GM12878 (cell line): ENCODE measurements around the gene FBLN1. TPM values are rescaled to one million over a fixed set of nuclear protein-coding genes. Genes with fewer than 3 reads are reported as not detected.

Experiments
- ATAC-seq: fragments of 200-7000 bp; cut with Tn5 transposase; 3 replicates; pipeline ENCODE4 v1.9.1; 2020; ENCODE audit warnings: mild to moderate bottlenecking, moderate library complexity
- BruUV-seq: library from RNA; stranded (reverse); fragments of 400-500 nt; replicated peaks from 2 replicates; lab custom pipeline; 2021; lab: Mats Ljungman, UMichigan
- CTCF ChIA-PET: fragments of 300-600 bp; sonication (Branson Sonifier 250); formaldehyde crosslinking; extraction: SDS; loops from one replicate; lab custom pipeline; 2021; ENCODE audit warnings: inconsistent platforms; lab: Yijun Ruan, JAX
- POLR2A ChIA-PET: fragments of 350-600 bp; formaldehyde crosslinking; extraction: SDS; loops from one replicate; lab custom pipeline; 2021; ENCODE audit warnings: inconsistent platforms; lab: Charles Lee
- RAD21 ChIA-PET: fragments of 300-600 bp; sonication (Branson Sonifier 250); formaldehyde crosslinking; loops from one replicate; lab custom pipeline; 2023; ENCODE audit warnings: antibody characterized with exemption; ENCODE audit not compliant: unreplicated experiment; lab: Charles Lee
- SMC1A ChIA-PET: fragments of 300-600 bp; sonication (Branson Sonifier 250); formaldehyde crosslinking; loops from one replicate; lab custom pipeline; 2023; ENCODE audit not compliant: unreplicated experiment, uncharacterized antibody; lab: Charles Lee
- DNase-seq: peaks from one replicate; pipeline ENCODE4 v3.0.0-alpha.2; 2011; ENCODE audit warnings: low read depth, low spot score
- FAIRE-seq: peaks from 3 replicates; lab custom pipeline; 2011; peaks lifted over from hg19 to GRCh38; lab: Jason Lieb, UNC
- H2AFZ ChIP-seq: 2 replicates; pipeline ENCODE4 v1.6.0; 2011; ENCODE audit warnings: low read depth, low read length, control low read depth; ENCODE audit not compliant: control insufficient read depth
- H3K27ac ChIP-seq: 2 replicates; pipeline ENCODE4 v1.5.1; 2011; ENCODE audit warnings: control low read depth; ENCODE audit not compliant: control insufficient read depth, insufficient read depth
- H3K27me3 ChIP-seq, 2 experiments: replicated peaks in 1 of 2; 2 replicates each; pipeline versions ENCODE4 v1.6.0 to v1.6.1; 2011; ENCODE audit warnings: low read length in 1 of 2; ENCODE audit not compliant: control insufficient read depth in 2 of 2, insufficient read depth in 2 of 2
- H3K36me3 ChIP-seq, 2 experiments: 2 replicates each; pipeline ENCODE4 v1.5.1; 2011; ENCODE audit warnings: low read length in 1 of 2; ENCODE audit not compliant: control insufficient read depth in 2 of 2, insufficient read depth in 2 of 2
- H3K4me1 ChIP-seq: 2 replicates; pipeline ENCODE4 v1.6.1; 2011; ENCODE audit warnings: mild to moderate bottlenecking, low read length, moderate library complexity, mixed read lengths; ENCODE audit not compliant: control insufficient read depth, insufficient read depth
- H3K4me2 ChIP-seq: 2 replicates; pipeline ENCODE4 v1.6.0; 2011; ENCODE audit warnings: control low read depth; ENCODE audit not compliant: control insufficient read depth, insufficient read depth
- H3K4me3 ChIP-seq: fragments of 200-600 bp; sonication (generic); 2 replicates; pipeline ENCODE4 v1.5.1; 2016
- H3K79me2 ChIP-seq: 2 replicates; pipeline ENCODE4 v1.6.0; 2011; ENCODE audit warnings: low read length; ENCODE audit not compliant: control insufficient read depth, insufficient read depth
- H3K9ac ChIP-seq: 2 replicates; pipeline ENCODE4 v1.8.0; 2011; ENCODE audit warnings: low read length, control low read depth, mixed read lengths; ENCODE audit not compliant: control insufficient read depth, insufficient read depth
- H3K9me3 ChIP-seq: replicated peaks from 3 replicates; pipeline ENCODE4 v1.5.1; 2011; ENCODE audit warnings: mild to moderate bottlenecking, low read length; ENCODE audit not compliant: control insufficient read depth, insufficient read depth
- H4K20me1 ChIP-seq: 2 replicates; pipeline ENCODE4 v1.6.0; 2011; ENCODE audit not compliant: control insufficient read depth, insufficient read depth
- EZH2 ChIP-seq: IDR thresholded peaks from 2 replicates; pipeline ENCODE4 v1.6.1; 2012; ENCODE audit warnings: low read depth, mild to moderate bottlenecking, control low read depth, inconsistent platforms, low read length, borderline replicate concordance; ENCODE audit not compliant: control insufficient read depth
- FOXM1 ChIP-seq: IDR thresholded peaks from 2 replicates; pipeline ENCODE4 v1.6.1; 2012; ENCODE audit warnings: low read depth, mild to moderate bottlenecking, inconsistent platforms, low read length, moderate library complexity
- IRF4 ChIP-seq: IDR thresholded peaks from 2 replicates; pipeline ENCODE4 v1.6.1; 2011; ENCODE audit warnings: low read depth, low read length
- KLF5 ChIP-seq: fragments of 450-650 bp; IDR thresholded peaks from 2 replicates; pipeline ENCODE4 v1.6.1; 2014; ENCODE audit warnings: mild to moderate bottlenecking; ENCODE audit not compliant: partially characterized antibody
- PAX5 ChIP-seq: IDR thresholded peaks from 2 replicates; pipeline ENCODE4 v1.6.1; 2011; ENCODE audit warnings: low read depth, low read length, borderline replicate concordance
- PML ChIP-seq: IDR thresholded peaks from 2 replicates; pipeline ENCODE4 v1.6.1; 2012; ENCODE audit warnings: low read length, inconsistent platforms
- POLR2AphosphoS2 ChIP-seq: IDR thresholded peaks from 2 replicates; pipeline ENCODE4 v1.6.1; 2011; ENCODE audit warnings: low read depth, mild to moderate bottlenecking, low read length, improper control_type of control experiment, moderate library complexity
- SIX5 ChIP-seq: IDR thresholded peaks from 2 replicates; pipeline ENCODE4 v1.6.1; 2011; ENCODE audit warnings: mild to moderate bottlenecking, low read depth, low read length, moderate library complexity; ENCODE audit not compliant: severe bottlenecking
- SREBF2 ChIP-seq: IDR thresholded peaks from 2 replicates; pipeline ENCODE4 v1.6.1; 2012; ENCODE audit warnings: mild to moderate bottlenecking, low read length
- ZNF622 ChIP-seq: fragments of 450-650 bp; IDR thresholded peaks from 2 replicates; pipeline ENCODE4 v1.6.1; 2017; ENCODE audit warnings: mild to moderate bottlenecking, inconsistent platforms
- WGBS: methylation state at CpG from one replicate; pipeline ENCODE4 v1.1.6; 2016; ENCODE audit warnings: low lambda C conversion rate; ENCODE audit not compliant: insufficient replicate concordance, insufficient coverage; ENCODE audit errors: missing lambda C conversion rate; 5-methylcytosine and 5-hydroxymethylcytosine counted together
- in situ Hi-C: fragments of 300-500 bp; cut with MboI; formaldehyde crosslinking; loops from 9 replicates; pipeline ENCODE4 v1.14.3; 2018; ENCODE audit warnings: mixed read lengths
- intact Hi-C: fragments of 100-400 bp; cut with micrococcal nuclease; formaldehyde crosslinking; loops from one replicate; pipeline ENCODE4 v1.14.2; 2022; ENCODE audit not compliant: unreplicated experiment
- polyA plus RNA-seq, 11 experiments: library from polyadenylated mRNA; depleted of rRNA in 4 of 11; unstranded in 6 of 11; stranded (reverse) in 5 of 11; fragments of >200 nt; fragmentation: Nextera tagmentation in 4 of 11; fragmentation: Illumina TruSeq in 1 of 11; extraction: Ambion mirVana in 4 of 11; extraction: Trizol in 1 of 11; gene quantifications; 1 replicate in 1 of 11; 2 replicates in 10 of 11; pipeline versions ENCODE4 v1.2.1 to v1.2.3, GENCODE V29; 2011 to 2016; ENCODE audit warnings: inconsistent platforms in 2 of 11, missing spikeins in 2 of 11, low read depth in 1 of 11
- total RNA-seq, 4 experiments: library from RNA; depleted of rRNA in 3 of 4; stranded (reverse); fragments of >200 nt in 3 of 4; fragmentation: Illumina TruSeq in 1 of 4; extraction: Trizol in 1 of 4; gene quantifications; 2 replicates each; pipeline versions ENCODE4 v1.2.1 to v1.2.3, GENCODE V29; 2013 to 2021
- TF ChIP-seq, protein P1 (sequence below): IDR thresholded peaks from 2 replicates; pipeline ENCODE4 v1.6.1; 2011; ENCODE audit warnings: low read depth, mild to moderate bottlenecking, low read length, moderate library complexity, borderline replicate concordance; ENCODE audit errors: extremely low read depth
- TF ChIP-seq, protein P2 (sequence below): fragments of 450-650 bp; IDR thresholded peaks from 2 replicates; pipeline ENCODE4 v1.6.1; 2017; ENCODE audit warnings: antibody characterized with exemption, mild to moderate bottlenecking, moderate library complexity
- TF ChIP-seq, protein P3 (sequence below): IDR thresholded peaks from 2 replicates; pipeline ENCODE4 v1.6.1; 2012; ENCODE audit warnings: low read length, inconsistent platforms
- TF ChIP-seq, protein P4 (sequence below): IDR thresholded peaks from 2 replicates; pipeline ENCODE4 v1.6.1; 2011; ENCODE audit warnings: borderline replicate concordance, low read depth, mild to moderate bottlenecking, moderate library complexity, low read length; ENCODE audit not compliant: insufficient read depth, poor library complexity, severe bottlenecking

Gene FBLN1
- total and polyA plus RNA-seq, 10 of the 15 experiments (the other 5 are each of a cell fraction or from before 2014, with no cell fraction given) = 0.20 to 0.51 TPM; not detected in 8

DNA sequence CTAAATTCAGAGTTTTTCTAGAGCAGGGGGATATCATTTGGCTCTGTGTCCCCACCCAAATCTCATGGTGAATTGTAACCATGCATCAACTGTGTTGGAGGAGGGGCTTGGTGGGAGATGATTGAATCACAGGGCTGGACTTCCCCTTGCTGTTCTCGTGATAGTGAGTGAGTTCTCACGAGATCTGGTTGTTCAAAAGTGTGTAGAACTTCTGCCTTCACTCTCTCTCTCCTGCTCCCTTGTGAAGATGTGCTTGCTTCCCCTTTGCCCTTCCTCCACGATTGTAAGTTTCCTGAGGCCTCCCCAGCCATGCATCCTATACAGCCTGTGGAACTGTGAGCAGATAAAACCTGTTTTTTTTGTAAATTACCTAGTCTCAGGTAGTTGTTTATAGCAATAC, 22.0 kb upstream of the FBLN1 start (continued):
- TF ChIP-seq, protein P1, sequence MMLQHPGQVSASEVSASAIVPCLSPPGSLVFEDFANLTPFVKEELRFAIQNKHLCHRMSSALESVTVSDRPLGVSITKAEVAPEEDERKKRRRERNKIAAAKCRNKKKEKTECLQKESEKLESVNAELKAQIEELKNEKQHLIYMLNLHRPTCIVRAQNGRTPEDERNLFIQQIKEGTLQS = no peak
- TF ChIP-seq KLF5 (no peak), SREBF2 (no peak)
- TF ChIP-seq, all 136 proteins: peak for 0

DNA sequence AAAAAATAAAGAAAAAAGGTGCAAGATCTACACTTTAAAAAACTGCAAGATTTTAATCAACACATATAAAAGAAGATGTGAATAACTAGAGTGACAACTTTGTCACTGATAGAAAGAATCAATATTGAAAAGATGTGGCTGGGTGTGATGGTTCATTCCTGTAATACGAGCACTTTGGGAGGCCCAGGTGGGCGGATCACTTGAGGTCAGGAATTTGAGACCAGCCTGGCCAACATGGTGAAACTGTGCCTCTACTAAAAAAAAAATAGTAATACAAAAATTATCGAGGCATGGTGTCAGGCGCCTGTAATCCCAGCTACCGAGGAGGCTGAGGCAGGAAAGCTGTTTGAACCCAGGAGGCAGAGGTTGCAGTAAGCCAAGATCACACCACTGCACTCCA, 21.0 kb upstream of the FBLN1 start:
- CTCF ChIA-PET = no interaction called here
- Histone ChIP-seq H3K27ac (no peak overlapping the region), H3K36me3 (no peaks in the 10 kb centered on the region), H3K4me1 (no peaks in the 10 kb centered on the region), H3K4me2 (no peak overlapping the region), H3K9ac (no peak overlapping the region), H2AFZ (no peak overlapping the region), H3K79me2 (no peaks in the 10 kb centered on the region), H4K20me1 (no peaks in the 10 kb centered on the region), H3K4me3 (no peak overlapping the region), H3K27me3 (no peaks in the 10 kb centered on the region; a peak in 2 of 4 replicates), H3K9me3 (no peaks in the 10 kb centered on the region; the same call in 2 of the 3 replicates)
- intact Hi-C loops (no loop called here), in situ Hi-C loops (no loop called here)
- RAD21 ChIA-PET = interaction anchor here (0.6 kb wide), 1 partner anchor 480 kb away, joined by 3 read pairs; no protein-coding TSS in a partner anchor
- WGBS = 26% methylated on average over 5 of the region's 5 CpGs
- ATAC-seq (no peak), DNase-seq (no peak), FAIRE-seq (no peak)
- POLR2A ChIA-PET = no interaction called here
- SMC1A ChIA-PET = no interaction called here
- BruUV-seq = no TSS peak
- TF ChIP-seq EZH2 = no peak
- TF ChIP-seq, protein P2, sequence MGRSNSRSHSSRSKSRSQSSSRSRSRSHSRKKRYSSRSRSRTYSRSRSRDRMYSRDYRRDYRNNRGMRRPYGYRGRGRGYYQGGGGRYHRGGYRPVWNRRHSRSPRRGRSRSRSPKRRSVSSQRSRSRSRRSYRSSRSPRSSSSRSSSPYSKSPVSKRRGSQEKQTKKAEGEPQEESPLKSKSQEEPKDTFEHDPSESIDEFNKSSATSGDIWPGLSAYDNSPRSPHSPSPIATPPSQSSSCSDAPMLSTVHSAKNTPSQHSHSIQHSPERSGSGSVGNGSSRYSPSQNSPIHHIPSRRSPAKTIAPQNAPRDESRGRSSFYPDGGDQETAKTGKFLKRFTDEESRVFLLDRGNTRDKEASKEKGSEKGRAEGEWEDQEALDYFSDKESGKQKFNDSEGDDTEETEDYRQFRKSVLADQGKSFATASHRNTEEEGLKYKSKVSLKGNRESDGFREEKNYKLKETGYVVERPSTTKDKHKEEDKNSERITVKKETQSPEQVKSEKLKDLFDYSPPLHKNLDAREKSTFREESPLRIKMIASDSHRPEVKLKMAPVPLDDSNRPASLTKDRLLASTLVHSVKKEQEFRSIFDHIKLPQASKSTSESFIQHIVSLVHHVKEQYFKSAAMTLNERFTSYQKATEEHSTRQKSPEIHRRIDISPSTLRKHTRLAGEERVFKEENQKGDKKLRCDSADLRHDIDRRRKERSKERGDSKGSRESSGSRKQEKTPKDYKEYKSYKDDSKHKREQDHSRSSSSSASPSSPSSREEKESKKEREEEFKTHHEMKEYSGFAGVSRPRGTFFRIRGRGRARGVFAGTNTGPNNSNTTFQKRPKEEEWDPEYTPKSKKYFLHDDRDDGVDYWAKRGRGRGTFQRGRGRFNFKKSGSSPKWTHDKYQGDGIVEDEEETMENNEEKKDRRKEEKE = no peak
- TF ChIP-seq IRF4 = no peak
- TF ChIP-seq SIX5 = no peak
- TF ChIP-seq, protein P3, sequence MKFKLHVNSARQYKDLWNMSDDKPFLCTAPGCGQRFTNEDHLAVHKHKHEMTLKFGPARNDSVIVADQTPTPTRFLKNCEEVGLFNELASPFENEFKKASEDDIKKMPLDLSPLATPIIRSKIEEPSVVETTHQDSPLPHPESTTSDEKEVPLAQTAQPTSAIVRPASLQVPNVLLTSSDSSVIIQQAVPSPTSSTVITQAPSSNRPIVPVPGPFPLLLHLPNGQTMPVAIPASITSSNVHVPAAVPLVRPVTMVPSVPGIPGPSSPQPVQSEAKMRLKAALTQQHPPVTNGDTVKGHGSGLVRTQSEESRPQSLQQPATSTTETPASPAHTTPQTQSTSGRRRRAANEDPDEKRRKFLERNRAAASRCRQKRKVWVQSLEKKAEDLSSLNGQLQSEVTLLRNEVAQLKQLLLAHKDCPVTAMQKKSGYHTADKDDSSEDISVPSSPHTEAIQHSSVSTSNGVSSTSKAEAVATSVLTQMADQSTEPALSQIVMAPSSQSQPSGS = no peak
- no peak for TF ChIP-seq PML
- no peak for TF ChIP-seq ZNF622
- TF ChIP-seq FOXM1 = no peak
- TF ChIP-seq, protein P4, sequence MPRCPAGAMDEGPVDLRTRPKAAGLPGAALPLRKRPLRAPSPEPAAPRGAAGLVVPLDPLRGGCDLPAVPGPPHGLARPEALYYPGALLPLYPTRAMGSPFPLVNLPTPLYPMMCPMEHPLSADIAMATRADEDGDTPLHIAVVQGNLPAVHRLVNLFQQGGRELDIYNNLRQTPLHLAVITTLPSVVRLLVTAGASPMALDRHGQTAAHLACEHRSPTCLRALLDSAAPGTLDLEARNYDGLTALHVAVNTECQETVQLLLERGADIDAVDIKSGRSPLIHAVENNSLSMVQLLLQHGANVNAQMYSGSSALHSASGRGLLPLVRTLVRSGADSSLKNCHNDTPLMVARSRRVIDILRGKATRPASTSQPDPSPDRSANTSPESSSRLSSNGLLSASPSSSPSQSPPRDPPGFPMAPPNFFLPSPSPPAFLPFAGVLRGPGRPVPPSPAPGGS = no peak
- TF ChIP-seq PAX5 = no peak
- TF ChIP-seq POLR2AphosphoS2 = no peak
